Daoy (cell line): ENCODE results near the gene SLC4A7. TPM values are rescaled to one million over a fixed set of nuclear protein-coding genes. Genes with fewer than 3 reads are reported as not detected.
"Not testable (repeated sequence)": the region's sequence is repeated elsewhere in the genome, so short reads cannot be mapped to it uniquely, and the experiment has no call there.

ENCODE experiments used
- DNase-seq: peaks from one replicate; pipeline ENCODE4 v3.0.0-alpha.2; 2015; ENCODE audit warnings: low read depth
- total RNA-seq: library from RNA; depleted of rRNA; stranded (reverse); fragments of >200 nt; shearing (Covaris generic); gene quantifications from 2 replicates; pipeline ENCODE4 v1.2.3, GENCODE V29; 2014; rRNA removed

The SLC4A7 gene
- 49.2 and 63.0 TPM in 2 replicates for total RNA-seq

- DNase-seq = peak; percentile 97
These were observed at the start of gene SLC4A7 for GRCh38 chr3:27484015-27484844. Gene SLC4A7, minus strand, starts transcription at chr3:27484384. Its CDS starts 258 bp downstream, at chr3:27484126.

GRCh38 chr3:27533261-27533607 is 49.0 kb upstream of the SLC4A7 start:
- peak; percentile 51 for DNase-seq

- DNase-seq = no peak
These were observed 48.5 kb upstream of the SLC4A7 start for GRCh38 chr3:27532426-27533260.

GRCh38 chr3:27531193-27531751 is 47.1 kb upstream of the SLC4A7 start:
- not testable (repeated sequence) for DNase-seq

GRCh38 chr3:27528791-27529190 is 44.6 kb upstream of the SLC4A7 start:
- no peak for DNase-seq

- DNase-seq = no peak
These were observed 42.6 kb upstream of the SLC4A7 start for GRCh38 chr3:27526614-27527315.

- peak; percentile 15 for DNase-seq
These were observed 37.7 kb upstream of the SLC4A7 start for GRCh38 chr3:27521872-27522265.

- DNase-seq = peak; percentile 60
These were observed 37.1 kb upstream of the SLC4A7 start for GRCh38 chr3:27521179-27521871.

GRCh38 chr3:27511724-27512422 is 27.7 kb upstream of the SLC4A7 start:
- peak; percentile 15 for DNase-seq

GRCh38 chr3:27509376-27509775 is 25.2 kb upstream of the SLC4A7 start:
- no peak for DNase-seq

GRCh38 chr3:27508424-27508823 is 24.2 kb upstream of the SLC4A7 start:
- DNase-seq = no peak

GRCh38 chr3:27507515-27508266 is 23.5 kb upstream of the SLC4A7 start:
- no peak for DNase-seq

- no peak for DNase-seq
These were observed 22.9 kb upstream of the SLC4A7 start for GRCh38 chr3:27507111-27507510.

GRCh38 chr3:27504749-27505148 is 20.6 kb upstream of the SLC4A7 start:
- no peak for DNase-seq

- DNase-seq = peak; percentile 77
These were observed 19.3 kb upstream of the SLC4A7 start for GRCh38 chr3:27503526-27503925.

GRCh38 chr3:27501759-27502158 is 17.6 kb upstream of the SLC4A7 start:
- no peak for DNase-seq

GRCh38 chr3:27500986-27501385 is 16.8 kb upstream of the SLC4A7 start:
- no peak for DNase-seq

GRCh38 chr3:27500035-27500434 is 15.9 kb upstream of the SLC4A7 start:
- no peak for DNase-seq

GRCh38 chr3:27494784-27495183 is 10.6 kb upstream of the SLC4A7 start:
- no peak for DNase-seq

GRCh38 chr3:27488821-27489220 is 4.6 kb upstream of the SLC4A7 start:
- no peak for DNase-seq
